HepG2 (cell line): ENCODE results near the gene CD209. TPM values are rescaled to one million over a fixed set of nuclear protein-coding genes. Genes with fewer than 3 reads are reported as not detected.
"Not testable (repeated sequence)": the region's sequence is repeated elsewhere in the genome, so short reads cannot be mapped to it uniquely, and the experiment has no call there.

Experiments
- ATAC-seq: fragments of 200-7000 bp; cut with Tn5 transposase; 3 replicates; pipeline ENCODE4 v1.9.1; 2020; ENCODE audit warnings: mild to moderate bottlenecking, moderate library complexity
- BruUV-seq: library from RNA; stranded (reverse); fragments of 400-500 nt; replicated peaks from 2 replicates; lab custom pipeline; 2021; lab: Mats Ljungman, UMichigan
- CTCF ChIA-PET: fragments of 300-600 bp; formaldehyde crosslinking; extraction: SDS; loops from one replicate; lab custom pipeline; 2021; ENCODE audit warnings: low total read pairs, inconsistent platforms, low intra/inter-chr PET ratio; lab: Yijun Ruan, JAX
- POLR2A ChIA-PET: fragments of 350-600 bp; sonication (Branson Sonifier 250); formaldehyde crosslinking; loops from one replicate; lab custom pipeline; 2020; ENCODE audit warnings: antibody characterized with exemption, inconsistent platforms; lab: Yijun Ruan, JAX
- DNase-seq: peaks from one replicate; pipeline ENCODE4 v3.0.0-alpha.2; 2015; ENCODE audit warnings: low spot score
- FAIRE-seq: peaks from 3 replicates; lab custom pipeline; 2011; peaks lifted over from hg19 to GRCh38; lab: Jason Lieb, UNC
- H2AFZ ChIP-seq: one replicate; pipeline ENCODE4 v1.6.1; 2011; ENCODE audit warnings: low read length, inconsistent platforms
- H3K27ac ChIP-seq: fragments of 300-600 bp; 3 replicates; pipeline ENCODE4 v1.8.0; 2011; ENCODE audit warnings: mixed run types, mild to moderate bottlenecking, mixed read lengths, low read length, inconsistent platforms; ENCODE audit not compliant: insufficient read depth; ENCODE audit errors: extremely low read length
- H3K27me3 ChIP-seq, 2 experiments: fragments of 200-600 bp in 1 of 2; 2 replicates in 1 of 2; 3 replicates in 1 of 2; pipeline versions ENCODE4 v1.6.0 to v1.8.0; 2011; ENCODE audit warnings: low read length in 2 of 2, mild to moderate bottlenecking in 2 of 2, moderate library complexity in 2 of 2, inconsistent platforms in 1 of 2; ENCODE audit not compliant: insufficient read depth in 2 of 2, control insufficient read depth in 1 of 2
- H3K36me3 ChIP-seq, 2 experiments: fragments of 200-600 bp in 1 of 2; replicated peaks in 1 of 2; 2 replicates in 1 of 2; 3 replicates in 1 of 2; pipeline versions ENCODE4 v1.5.1 to v1.8.0; 2011; ENCODE audit warnings: low read length in 2 of 2, inconsistent platforms in 1 of 2; ENCODE audit not compliant: insufficient read depth in 2 of 2, control insufficient read depth in 1 of 2
- H3K4me1 ChIP-seq: 2 replicates; pipeline ENCODE4 v1.5.1; 2012; ENCODE audit warnings: low read length, inconsistent platforms; ENCODE audit not compliant: insufficient read depth
- H3K4me2 ChIP-seq: 2 replicates; pipeline ENCODE4 v1.6.0; 2011; ENCODE audit warnings: low read depth, low read length, inconsistent platforms
- H3K4me3 ChIP-seq, 3 experiments: fragments of 200-600 bp in 1 of 3; sonication (generic), shearing (Covaris generic) in 1 of 3; replicated peaks in 1 of 3; 2 replicates each; pipeline ENCODE4 v1.5.1; 2011 to 2016; ENCODE audit warnings: low read length in 3 of 3, inconsistent platforms in 2 of 3, low read depth in 2 of 3, mild to moderate bottlenecking in 2 of 3, control low read depth in 1 of 3, mixed read lengths in 1 of 3; ENCODE audit not compliant: insufficient read depth in 1 of 3
- H3K79me2 ChIP-seq: one replicate; pipeline ENCODE4 v1.6.1; 2011; ENCODE audit warnings: low read length, inconsistent platforms; ENCODE audit not compliant: insufficient read depth
- H3K9ac ChIP-seq: 2 replicates; pipeline ENCODE4 v1.6.0; 2011; ENCODE audit warnings: mild to moderate bottlenecking, low read depth, low read length, inconsistent platforms; ENCODE audit not compliant: insufficient read depth
- H3K9me3 ChIP-seq: 2 replicates; pipeline ENCODE4 v1.5.1; 2012; ENCODE audit warnings: mild to moderate bottlenecking, low read length
- H4K20me1 ChIP-seq: 2 replicates; pipeline ENCODE4 v1.6.0; 2011; ENCODE audit warnings: inconsistent platforms, mild to moderate bottlenecking, low read length, moderate library complexity; ENCODE audit not compliant: insufficient read depth
- ATF7 ChIP-seq, 2 experiments: fragments of 450-650 bp in 1 of 2; sonication (generic) in 1 of 2; formaldehyde crosslinking in 1 of 2; IDR thresholded peaks; 2 replicates each; pipeline versions ENCODE4 v1.4.0 to v1.6.1; 2016 to 2020; ENCODE audit warnings: antibody characterized with exemption in 1 of 2, mild to moderate bottlenecking in 1 of 2, missing genetic modification reagents in 1 of 2
- BATF2 ChIP-seq: sonication (generic); formaldehyde crosslinking; IDR thresholded peaks from 2 replicates; pipeline ENCODE4 v1.8.0; 2022; ENCODE audit warnings: mild to moderate bottlenecking, missing genetic modification reagents, moderate library complexity
- HNRNPLL ChIP-seq: fragments of 200-400 bp; formaldehyde crosslinking; IDR thresholded peaks from 2 replicates; pipeline ENCODE4 v1.6.1; 2017; ENCODE audit warnings: mild to moderate bottlenecking, low read depth, low read length; ENCODE audit not compliant: poor library complexity, severe bottlenecking
- MLX ChIP-seq: IDR thresholded peaks from 2 replicates; pipeline ENCODE4 v1.6.1; 2016
- ZFP37 ChIP-seq: sonication (generic); formaldehyde crosslinking; IDR thresholded peaks from 2 replicates; pipeline ENCODE4 v1.4.0; 2020; ENCODE audit warnings: missing genetic modification reagents, borderline replicate concordance
- WGBS: methylation state at CpG from one replicate; pipeline ENCODE4 v1.1.6; 2017; ENCODE audit warnings: low lambda C conversion rate; 5-methylcytosine and 5-hydroxymethylcytosine counted together
- in situ Hi-C: cut with HindIII; loops from 2 replicates; pipeline ENCODE4 v1.10.0; 2017; ENCODE audit warnings: low pct_unique_long_range_greater_than_20kb; ENCODE audit not compliant: extremely low pct_ligation_motif_present
- intact Hi-C: fragments of 100-400 bp; cut with micrococcal nuclease; formaldehyde crosslinking; loops from one replicate; pipeline ENCODE4 v1.10.0; 2022; ENCODE audit not compliant: unreplicated experiment
- polyA plus RNA-seq, 8 experiments: library from polyadenylated mRNA; depleted of rRNA in 3 of 8; stranded (reverse) in 7 of 8; unstranded in 1 of 8; fragments of >200 nt; fragmentation: Illumina TruSeq in 4 of 8; extraction: Trizol in 4 of 8; gene quantifications; 2 replicates each; pipeline versions ENCODE4 v1.2.1 to v1.2.3, GENCODE V29; 2011 to 2016; ENCODE audit warnings: low read depth in 4 of 8, missing spikeins in 1 of 8, mixed read lengths in 1 of 8; ENCODE audit not compliant: insufficient read depth in 1 of 8
- total RNA-seq, 5 experiments: library from RNA; depleted of rRNA; stranded (reverse); fragments of >200 nt; fragmentation: Illumina TruSeq; extraction: Trizol; gene quantifications; 2 replicates each; pipeline ENCODE4 v1.2.3, GENCODE V29; 2016; ENCODE audit warnings: low read depth in 1 of 5

Gene CD209
- total and polyA plus RNA-seq, 2 of the 13 experiments (the other 11 are each of a cell fraction or from before 2014, with no cell fraction given): not detected

DNA sequence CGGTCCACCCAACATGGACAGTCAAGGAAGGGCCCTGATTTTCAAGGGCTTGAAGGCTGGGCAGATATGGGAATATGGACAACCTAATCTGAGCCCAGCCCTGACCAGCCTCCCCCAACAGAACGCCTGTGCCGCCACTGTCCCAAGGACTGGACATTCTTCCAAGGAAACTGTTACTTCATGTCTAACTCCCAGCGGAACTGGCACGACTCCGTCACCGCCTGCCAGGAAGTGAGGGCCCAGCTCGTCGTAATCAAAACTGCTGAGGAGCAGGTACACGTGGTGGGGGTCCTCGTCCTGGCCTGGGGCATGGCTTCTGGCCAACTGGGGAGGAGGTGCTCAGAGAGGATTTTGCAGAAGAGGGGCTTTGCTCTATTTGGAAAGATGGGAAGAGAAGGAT lies 19.2 kb upstream of the CD209 start (continued):
- TF ChIP-seq MLX (CRISPR knock-in tag) (no peak), BATF2 (no peak), ZFP37 (CRISPR knock-in tag) (no peak), HNRNPLL (no peak)

GRCh38 chr19:7765043-7765442 lies 17.7 kb upstream of the CD209 start:
- CTCF ChIA-PET, H3K27ac ChIP-seq, BruUV-seq, H3K36me3 ChIP-seq, DNase-seq, POLR2A ChIA-PET, H3K27me3 ChIP-seq, H3K4me2 ChIP-seq, H3K9ac ChIP-seq, intact Hi-C loops, H3K9me3 ChIP-seq, in situ Hi-C loops, H2AFZ ChIP-seq, H4K20me1 ChIP-seq, ATAC-seq, FAIRE-seq, H3K79me2 ChIP-seq, H3K4me3 ChIP-seq, H3K4me1 ChIP-seq: not testable (repeated sequence)
- no CpG with 5 or more reads among the region's 2 CpGs for WGBS

GRCh38 chr19:7764157-7764556 lies 16.8 kb upstream of the CD209 start:
- H2AFZ ChIP-seq; BruUV-seq; intact Hi-C loops; ATAC-seq; H3K9me3 ChIP-seq; H3K9ac ChIP-seq; H3K27me3 ChIP-seq; H3K4me1 ChIP-seq; H3K36me3 ChIP-seq; DNase-seq; H4K20me1 ChIP-seq; in situ Hi-C loops; CTCF ChIA-PET; POLR2A ChIA-PET; FAIRE-seq; H3K4me2 ChIP-seq; H3K27ac ChIP-seq; H3K4me3 ChIP-seq; H3K79me2 ChIP-seq; TF ChIP-seq ATF7 (CRISPR knock-in tag; IDR thresholded peaks at IDR 0.05): not testable (repeated sequence)
- WGBS: 5% methylated on average over 3 of the region's 3 CpGs
- peak; percentile 85 for TF ChIP-seq ATF7 (IDR thresholded peaks at IDR 0.05)
